GM12878 (cell line): Measurements from ENCODE around the gene MEN1. TPM values are rescaled to one million over a fixed set of nuclear protein-coding genes. Genes with fewer than 3 reads are reported as not detected.

Experiments used
- ATAC-seq: fragments of 200-7000 bp; cut with Tn5 transposase; 3 replicates; pipeline ENCODE4 v1.9.1; 2020; ENCODE audit warnings: mild to moderate bottlenecking, moderate library complexity
- BruUV-seq: library from RNA; stranded (reverse); fragments of 400-500 nt; replicated peaks from 2 replicates; lab custom pipeline; 2021; lab: Mats Ljungman, UMichigan
- CTCF ChIA-PET: fragments of 300-600 bp; sonication (Branson Sonifier 250); formaldehyde crosslinking; extraction: SDS; loops from one replicate; lab custom pipeline; 2021; ENCODE audit warnings: inconsistent platforms; lab: Yijun Ruan, JAX
- POLR2A ChIA-PET: fragments of 350-600 bp; formaldehyde crosslinking; extraction: SDS; loops from one replicate; lab custom pipeline; 2021; ENCODE audit warnings: inconsistent platforms; lab: Charles Lee
- RAD21 ChIA-PET: fragments of 300-600 bp; sonication (Branson Sonifier 250); formaldehyde crosslinking; loops from one replicate; lab custom pipeline; 2023; ENCODE audit warnings: antibody characterized with exemption; ENCODE audit not compliant: unreplicated experiment; lab: Charles Lee
- SMC1A ChIA-PET: fragments of 300-600 bp; sonication (Branson Sonifier 250); formaldehyde crosslinking; loops from one replicate; lab custom pipeline; 2023; ENCODE audit not compliant: unreplicated experiment, uncharacterized antibody; lab: Charles Lee
- DNase-seq: peaks from one replicate; pipeline ENCODE4 v3.0.0-alpha.2; 2011; ENCODE audit warnings: low read depth, low spot score
- FAIRE-seq: peaks from 3 replicates; lab custom pipeline; 2011; peaks lifted over from hg19 to GRCh38; lab: Jason Lieb, UNC
- H2AFZ ChIP-seq: 2 replicates; pipeline ENCODE4 v1.6.0; 2011; ENCODE audit warnings: low read depth, low read length, control low read depth; ENCODE audit not compliant: control insufficient read depth
- H3K27ac ChIP-seq: 2 replicates; pipeline ENCODE4 v1.5.1; 2011; ENCODE audit warnings: control low read depth; ENCODE audit not compliant: control insufficient read depth, insufficient read depth
- H3K27me3 ChIP-seq, 2 experiments: replicated peaks in 1 of 2; 2 replicates each; pipeline versions ENCODE4 v1.6.0 to v1.6.1; 2011; ENCODE audit warnings: low read length in 1 of 2; ENCODE audit not compliant: control insufficient read depth in 2 of 2, insufficient read depth in 2 of 2
- H3K36me3 ChIP-seq, 2 experiments: 2 replicates each; pipeline ENCODE4 v1.5.1; 2011; ENCODE audit warnings: low read length in 1 of 2; ENCODE audit not compliant: control insufficient read depth in 2 of 2, insufficient read depth in 2 of 2
- H3K4me1 ChIP-seq: 2 replicates; pipeline ENCODE4 v1.6.1; 2011; ENCODE audit warnings: mild to moderate bottlenecking, low read length, moderate library complexity, mixed read lengths; ENCODE audit not compliant: control insufficient read depth, insufficient read depth
- H3K4me2 ChIP-seq: 2 replicates; pipeline ENCODE4 v1.6.0; 2011; ENCODE audit warnings: control low read depth; ENCODE audit not compliant: control insufficient read depth, insufficient read depth
- H3K4me3 ChIP-seq: fragments of 200-600 bp; sonication (generic); 2 replicates; pipeline ENCODE4 v1.5.1; 2016
- H3K79me2 ChIP-seq: 2 replicates; pipeline ENCODE4 v1.6.0; 2011; ENCODE audit warnings: low read length; ENCODE audit not compliant: control insufficient read depth, insufficient read depth
- H3K9ac ChIP-seq: 2 replicates; pipeline ENCODE4 v1.8.0; 2011; ENCODE audit warnings: low read length, control low read depth, mixed read lengths; ENCODE audit not compliant: control insufficient read depth, insufficient read depth
- H3K9me3 ChIP-seq: replicated peaks from 3 replicates; pipeline ENCODE4 v1.5.1; 2011; ENCODE audit warnings: mild to moderate bottlenecking, low read length; ENCODE audit not compliant: control insufficient read depth, insufficient read depth
- H4K20me1 ChIP-seq: 2 replicates; pipeline ENCODE4 v1.6.0; 2011; ENCODE audit not compliant: control insufficient read depth, insufficient read depth
- BRCA1 ChIP-seq: IDR thresholded peaks from 2 replicates; pipeline ENCODE4 v1.6.1; 2011; ENCODE audit warnings: low read depth, low read length, improper control_type of control experiment
- CHD2 ChIP-seq: IDR thresholded peaks from 2 replicates; pipeline ENCODE4 v1.6.1; 2011; ENCODE audit warnings: low read depth, low read length, improper control_type of control experiment, borderline replicate concordance
- GATAD2B ChIP-seq: fragments of 450-650 bp; conservative IDR thresholded peaks from 2 replicates; pipeline ENCODE4 v1.6.1; 2017; ENCODE audit warnings: low read depth, mild to moderate bottlenecking, moderate library complexity
- MXI1 ChIP-seq: fragments of 150-350 bp; IDR thresholded peaks from 2 replicates; pipeline ENCODE4 v1.6.1; 2011; ENCODE audit warnings: low read depth, mild to moderate bottlenecking, inconsistent platforms, low read length, improper control_type of control experiment
- NBN ChIP-seq: fragments of 450-650 bp; IDR thresholded peaks from 2 replicates; pipeline ENCODE4 v1.6.1; 2016
- NFXL1 ChIP-seq: fragments of 450-650 bp; IDR thresholded peaks from 2 replicates; pipeline ENCODE4 v1.6.1; 2017; ENCODE audit warnings: antibody characterized with exemption, mild to moderate bottlenecking, borderline replicate concordance
- NFYA ChIP-seq: IDR thresholded peaks from 2 replicates; pipeline ENCODE4 v1.6.1; 2011; ENCODE audit warnings: low read depth, mild to moderate bottlenecking, low read length, improper control_type of control experiment, borderline replicate concordance
- POLR2A ChIP-seq: IDR thresholded peaks from 2 replicates; pipeline ENCODE4 v1.6.1; 2011; ENCODE audit warnings: low read depth, mild to moderate bottlenecking, low read length
- RUNX3 ChIP-seq: IDR thresholded peaks from 2 replicates; pipeline ENCODE4 v1.6.1; 2012; ENCODE audit warnings: low read length, inconsistent platforms
- TARDBP ChIP-seq: IDR thresholded peaks from 2 replicates; pipeline ENCODE4 v1.6.1; 2016; ENCODE audit warnings: borderline replicate concordance
- ZNF384 ChIP-seq: IDR thresholded peaks from 2 replicates; pipeline ENCODE4 v1.6.1; 2012; ENCODE audit warnings: low read depth, mild to moderate bottlenecking, low read length, improper control_type of control experiment, borderline replicate concordance
- WGBS: methylation state at CpG from one replicate; pipeline ENCODE4 v1.1.6; 2016; ENCODE audit warnings: low lambda C conversion rate; ENCODE audit not compliant: insufficient replicate concordance, insufficient coverage; ENCODE audit errors: missing lambda C conversion rate; 5-methylcytosine and 5-hydroxymethylcytosine counted together
- in situ Hi-C: fragments of 300-500 bp; cut with MboI; formaldehyde crosslinking; loops from 9 replicates; pipeline ENCODE4 v1.14.3; 2018; ENCODE audit warnings: mixed read lengths
- intact Hi-C: fragments of 100-400 bp; cut with micrococcal nuclease; formaldehyde crosslinking; loops from one replicate; pipeline ENCODE4 v1.14.2; 2022; ENCODE audit not compliant: unreplicated experiment
- polyA plus RNA-seq, 11 experiments: library from polyadenylated mRNA; depleted of rRNA in 4 of 11; unstranded in 6 of 11; stranded (reverse) in 5 of 11; fragments of >200 nt; fragmentation: Nextera tagmentation in 4 of 11; fragmentation: Illumina TruSeq in 1 of 11; extraction: Ambion mirVana in 4 of 11; extraction: Trizol in 1 of 11; gene quantifications; 1 replicate in 1 of 11; 2 replicates in 10 of 11; pipeline versions ENCODE4 v1.2.1 to v1.2.3, GENCODE V29; 2011 to 2016; ENCODE audit warnings: inconsistent platforms in 2 of 11, missing spikeins in 2 of 11, low read depth in 1 of 11
- total RNA-seq, 4 experiments: library from RNA; depleted of rRNA in 3 of 4; stranded (reverse); fragments of >200 nt in 3 of 4; fragmentation: Illumina TruSeq in 1 of 4; extraction: Trizol in 1 of 4; gene quantifications; 2 replicates each; pipeline versions ENCODE4 v1.2.1 to v1.2.3, GENCODE V29; 2013 to 2021
- TF ChIP-seq, protein P1 (sequence below): fragments of 450-650 bp; IDR thresholded peaks from 2 replicates; pipeline ENCODE4 v1.6.1; 2016; ENCODE audit warnings: mild to moderate bottlenecking
- TF ChIP-seq, protein P2 (sequence below): fragments of 450-650 bp; IDR thresholded peaks from 2 replicates; pipeline ENCODE4 v1.6.1; 2018; ENCODE audit warnings: mild to moderate bottlenecking, low read depth, moderate library complexity; ENCODE audit not compliant: partially characterized antibody
- TF ChIP-seq, protein P3 (sequence below): fragments of 450-650 bp; formaldehyde crosslinking; IDR thresholded peaks from 2 replicates; pipeline ENCODE4 v1.5.0; 2022; ENCODE audit warnings: mild to moderate bottlenecking, missing genetic modification characterization
- TF ChIP-seq, protein P4 (sequence below): fragments of 450-650 bp; IDR thresholded peaks from 2 replicates; pipeline ENCODE4 v1.6.1; 2016; ENCODE audit warnings: mild to moderate bottlenecking

The MEN1 gene
- total and polyA plus RNA-seq, 10 of the 15 experiments (the other 5 are each of a cell fraction or from before 2014, with no cell fraction given) = 2.5 to 39.7 (median 20.7) TPM

DNA sequence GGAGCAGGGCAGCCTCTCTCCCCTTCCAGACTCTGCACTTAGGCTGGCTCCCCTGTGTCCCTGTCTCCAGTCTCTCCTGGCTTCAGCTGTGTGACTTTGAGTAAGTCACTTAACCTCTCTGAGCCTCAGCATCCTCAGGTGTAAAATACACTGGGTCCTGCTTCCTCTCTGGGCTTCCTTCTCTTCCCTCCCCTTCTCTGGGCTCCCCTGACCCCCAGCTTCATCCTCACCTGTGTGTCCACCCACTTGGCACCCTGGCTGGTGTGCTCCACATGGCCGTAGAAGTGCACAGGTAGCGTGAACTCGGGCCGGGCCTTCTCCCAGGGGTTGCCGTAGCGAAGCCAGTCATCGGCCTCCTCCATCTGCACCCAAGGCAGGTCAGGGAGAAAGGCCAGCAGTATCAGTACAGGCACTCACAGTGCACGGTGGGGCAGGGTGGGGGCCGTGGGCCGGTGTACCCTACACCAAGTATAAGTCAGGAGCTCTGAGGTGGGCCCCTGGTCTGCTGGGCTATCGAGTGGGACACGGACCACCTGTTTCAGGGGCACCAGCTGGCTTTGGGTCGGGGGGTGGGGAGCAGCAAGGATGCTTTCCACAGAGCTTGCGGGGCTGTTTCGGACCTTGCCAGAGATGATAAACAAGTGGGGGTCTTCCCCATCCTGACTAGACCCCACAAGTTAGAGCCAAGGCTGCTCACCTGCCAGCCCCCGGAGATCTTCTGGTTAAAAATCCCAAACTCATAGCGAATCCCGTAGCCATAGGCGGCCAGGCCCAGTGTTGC lies 52.6 kb downstream of the MEN1 start:
- in situ Hi-C loops (no loop called here), intact Hi-C loops (no loop called here)
- Histone ChIP-seq H3K4me3 (no peak overlapping the region), H3K36me3 (no peaks in the 10 kb centered on the region; a peak in 1 of 4 replicates), H3K27ac (no peak overlapping the region), H3K79me2 (no peaks in the 10 kb centered on the region), H3K9ac (no peak overlapping the region), H3K4me2 (no peak overlapping the region), H3K4me1 (no peaks in the 10 kb centered on the region), H3K9me3 (no peaks in the 10 kb centered on the region), H3K27me3 (no peaks in the 10 kb centered on the region), H4K20me1 (no peaks in the 10 kb centered on the region), H2AFZ (no peak overlapping the region)
- DNase-seq (no peak), FAIRE-seq (no peak), ATAC-seq (no peak)
- RAD21 ChIA-PET = no interaction called here
- SMC1A ChIA-PET = no interaction called here
- WGBS = 71% methylated on average over 19 of the region's 19 CpGs
- BruUV-seq = no TSS peak
- POLR2A ChIA-PET = no interaction called here
- CTCF ChIA-PET = no interaction called here
- TF ChIP-seq, protein P1, sequence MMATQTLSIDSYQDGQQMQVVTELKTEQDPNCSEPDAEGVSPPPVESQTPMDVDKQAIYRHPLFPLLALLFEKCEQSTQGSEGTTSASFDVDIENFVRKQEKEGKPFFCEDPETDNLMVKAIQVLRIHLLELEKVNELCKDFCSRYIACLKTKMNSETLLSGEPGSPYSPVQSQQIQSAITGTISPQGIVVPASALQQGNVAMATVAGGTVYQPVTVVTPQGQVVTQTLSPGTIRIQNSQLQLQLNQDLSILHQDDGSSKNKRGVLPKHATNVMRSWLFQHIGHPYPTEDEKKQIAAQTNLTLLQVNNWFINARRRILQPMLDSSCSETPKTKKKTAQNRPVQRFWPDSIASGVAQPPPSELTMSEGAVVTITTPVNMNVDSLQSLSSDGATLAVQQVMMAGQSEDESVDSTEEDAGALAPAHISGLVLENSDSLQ = no peak
- TF ChIP-seq, protein P2, sequence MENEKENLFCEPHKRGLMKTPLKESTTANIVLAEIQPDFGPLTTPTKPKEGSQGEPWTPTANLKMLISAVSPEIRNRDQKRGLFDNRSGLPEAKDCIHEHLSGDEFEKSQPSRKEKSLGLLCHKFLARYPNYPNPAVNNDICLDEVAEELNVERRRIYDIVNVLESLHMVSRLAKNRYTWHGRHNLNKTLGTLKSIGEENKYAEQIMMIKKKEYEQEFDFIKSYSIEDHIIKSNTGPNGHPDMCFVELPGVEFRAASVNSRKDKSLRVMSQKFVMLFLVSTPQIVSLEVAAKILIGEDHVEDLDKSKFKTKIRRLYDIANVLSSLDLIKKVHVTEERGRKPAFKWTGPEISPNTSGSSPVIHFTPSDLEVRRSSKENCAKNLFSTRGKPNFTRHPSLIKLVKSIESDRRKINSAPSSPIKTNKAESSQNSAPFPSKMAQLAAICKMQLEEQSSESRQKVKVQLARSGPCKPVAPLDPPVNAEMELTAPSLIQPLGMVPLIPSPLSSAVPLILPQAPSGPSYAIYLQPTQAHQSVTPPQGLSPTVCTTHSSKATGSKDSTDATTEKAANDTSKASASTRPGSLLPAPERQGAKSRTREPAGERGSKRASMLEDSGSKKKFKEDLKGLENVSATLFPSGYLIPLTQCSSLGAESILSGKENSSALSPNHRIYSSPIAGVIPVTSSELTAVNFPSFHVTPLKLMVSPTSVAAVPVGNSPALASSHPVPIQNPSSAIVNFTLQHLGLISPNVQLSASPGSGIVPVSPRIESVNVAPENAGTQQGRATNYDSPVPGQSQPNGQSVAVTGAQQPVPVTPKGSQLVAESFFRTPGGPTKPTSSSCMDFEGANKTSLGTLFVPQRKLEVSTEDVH = no peak
- TF ChIP-seq, protein P3, sequence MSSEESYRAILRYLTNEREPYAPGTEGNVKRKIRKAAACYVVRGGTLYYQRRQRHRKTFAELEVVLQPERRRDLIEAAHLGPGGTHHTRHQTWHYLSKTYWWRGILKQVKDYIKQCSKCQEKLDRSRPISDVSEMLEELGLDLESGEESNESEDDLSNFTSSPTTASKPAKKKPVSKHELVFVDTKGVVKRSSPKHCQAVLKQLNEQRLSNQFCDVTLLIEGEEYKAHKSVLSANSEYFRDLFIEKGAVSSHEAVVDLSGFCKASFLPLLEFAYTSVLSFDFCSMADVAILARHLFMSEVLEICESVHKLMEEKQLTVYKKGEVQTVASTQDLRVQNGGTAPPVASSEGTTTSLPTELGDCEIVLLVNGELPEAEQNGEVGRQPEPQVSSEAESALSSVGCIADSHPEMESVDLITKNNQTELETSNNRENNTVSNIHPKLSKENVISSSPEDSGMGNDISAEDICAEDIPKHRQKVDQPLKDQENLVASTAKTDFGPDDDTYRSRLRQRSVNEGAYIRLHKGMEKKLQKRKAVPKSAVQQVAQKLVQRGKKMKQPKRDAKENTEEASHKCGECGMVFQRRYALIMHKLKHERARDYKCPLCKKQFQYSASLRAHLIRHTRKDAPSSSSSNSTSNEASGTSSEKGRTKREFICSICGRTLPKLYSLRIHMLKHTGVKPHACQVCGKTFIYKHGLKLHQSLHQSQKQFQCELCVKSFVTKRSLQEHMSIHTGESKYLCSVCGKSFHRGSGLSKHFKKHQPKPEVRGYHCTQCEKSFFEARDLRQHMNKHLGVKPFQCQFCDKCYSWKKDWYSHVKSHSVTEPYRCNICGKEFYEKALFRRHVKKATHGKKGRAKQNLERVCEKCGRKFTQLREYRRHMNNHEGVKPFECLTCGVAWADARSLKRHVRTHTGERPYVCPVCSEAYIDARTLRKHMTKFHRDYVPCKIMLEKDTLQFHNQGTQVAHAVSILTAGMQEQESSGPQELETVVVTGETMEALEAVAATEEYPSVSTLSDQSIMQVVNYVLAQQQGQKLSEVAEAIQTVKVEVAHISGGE (CRISPR knock-in tag) = no peak
- TF ChIP-seq NFYA (no peak), TARDBP (no peak), MXI1 (no peak), GATAD2B (no peak), NBN (no peak), POLR2A (no peak), BRCA1 (no peak), ZNF384 (no peak), CHD2 (no peak), NFXL1 (no peak), RUNX3 (no peak)
- TF ChIP-seq, protein P4, sequence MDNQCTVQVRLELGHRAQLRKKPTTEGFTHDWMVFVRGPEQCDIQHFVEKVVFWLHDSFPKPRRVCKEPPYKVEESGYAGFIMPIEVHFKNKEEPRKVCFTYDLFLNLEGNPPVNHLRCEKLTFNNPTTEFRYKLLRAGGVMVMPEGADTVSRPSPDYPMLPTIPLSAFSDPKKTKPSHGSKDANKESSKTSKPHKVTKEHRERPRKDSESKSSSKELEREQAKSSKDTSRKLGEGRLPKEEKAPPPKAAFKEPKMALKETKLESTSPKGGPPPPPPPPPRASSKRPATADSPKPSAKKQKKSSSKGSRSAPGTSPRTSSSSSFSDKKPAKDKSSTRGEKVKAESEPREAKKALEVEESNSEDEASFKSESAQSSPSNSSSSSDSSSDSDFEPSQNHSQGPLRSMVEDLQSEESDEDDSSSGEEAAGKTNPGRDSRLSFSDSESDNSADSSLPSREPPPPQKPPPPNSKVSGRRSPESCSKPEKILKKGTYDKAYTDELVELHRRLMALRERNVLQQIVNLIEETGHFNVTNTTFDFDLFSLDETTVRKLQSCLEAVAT = no peak
